HepG2 (cell line): Measurements from ENCODE around the gene TMEM165.

Experiments
- CEBPZ ChIP-seq: IDR thresholded peaks from 2 replicates; pipeline ENCODE4 v1.6.1; 2012; ENCODE audit warnings: low read length, improper control_type of control experiment
- CTCF ChIP-seq: sonication (generic); formaldehyde crosslinking; IDR thresholded peaks from 2 replicates; pipeline ENCODE4 v1.5.0; 2020; ENCODE audit warnings: mild to moderate bottlenecking, missing genetic modification reagents, moderate library complexity
- IKZF1 ChIP-seq: fragments of 450-650 bp; IDR thresholded peaks from 2 replicates; pipeline ENCODE4 v1.7.1; 2016
- MAZ ChIP-seq, 2 experiments: sonication (generic) in 1 of 2; formaldehyde crosslinking in 1 of 2; IDR thresholded peaks; 2 replicates each; pipeline versions ENCODE4 v1.5.0 to v1.6.1; 2012 to 2020; ENCODE audit warnings: low read depth in 2 of 2, mild to moderate bottlenecking in 2 of 2, borderline replicate concordance in 1 of 2, improper control_type of control experiment in 1 of 2, low read length in 1 of 2, missing genetic modification reagents in 1 of 2, moderate library complexity in 1 of 2
- PHF8 ChIP-seq: sonication (generic); formaldehyde crosslinking; IDR thresholded peaks from 2 replicates; pipeline ENCODE4 v1.5.0; 2020; ENCODE audit warnings: missing genetic modification reagents
- SP2 ChIP-seq: sonication (generic); formaldehyde crosslinking; IDR thresholded peaks from 2 replicates; pipeline ENCODE4 v1.5.1; 2020; ENCODE audit warnings: mild to moderate bottlenecking, missing genetic modification reagents
- TP53 ChIP-seq: sonication (generic); formaldehyde crosslinking; conservative IDR thresholded peaks from 2 replicates; pipeline ENCODE4 v1.4.0; 2020; ENCODE audit warnings: missing genetic modification reagents
- ZBTB20 ChIP-seq: sonication (generic); formaldehyde crosslinking; IDR thresholded peaks from 2 replicates; pipeline ENCODE4 v1.8.1; 2023; ENCODE audit warnings: missing genetic modification reagents, low read depth, mild to moderate bottlenecking, borderline replicate concordance
- ZBTB7A ChIP-seq: sonication (generic); formaldehyde crosslinking; IDR thresholded peaks from 2 replicates; pipeline ENCODE4 v1.8.0; 2022; ENCODE audit warnings: mild to moderate bottlenecking, missing genetic modification reagents
- ZNF557 ChIP-seq: sonication (generic); formaldehyde crosslinking; IDR thresholded peaks from 2 replicates; pipeline ENCODE4 v1.4.0; 2020; ENCODE audit warnings: missing genetic modification reagents
- ZNF563 ChIP-seq: sonication (generic); formaldehyde crosslinking; IDR thresholded peaks from 2 replicates; pipeline ENCODE4 v1.8.0; 2022; ENCODE audit warnings: mild to moderate bottlenecking, moderate library complexity, missing genetic modification reagents

GRCh38 chr4:55385201-55385649 is 10.5 kb upstream of the TMEM165 start:
- TF ChIP-seq MAZ (IDR thresholded peaks at IDR 0.05; ENCODE audit: borderline replicate concordance, low read depth, low read length) (no peak), MAZ (CRISPR knock-in tag; IDR thresholded peaks at IDR 0.05; ENCODE audit: low read depth) (no peak), ZBTB7A (CRISPR knock-in tag) (no peak), ZNF563 (CRISPR knock-in tag) (no peak), CEBPZ (no peak), CTCF (CRISPR knock-in tag) (no peak), ZNF557 (no peak), IKZF1 (no peak), SP2 (CRISPR knock-in tag) (no peak), ZBTB20 (CRISPR knock-in tag) (no peak), TP53 (no peak), PHF8 (no peak)
